Panc1 (cell line): ENCODE measurements around the gene TXLNA. TPM values are rescaled to one million over a fixed set of nuclear protein-coding genes. Genes with fewer than 3 reads are reported as not detected.
A peak's percentile ranks its signal among the peaks of the same experiment; 100 is the strongest.

ENCODE experiments used
- ATAC-seq: fragments of 200-7000 bp; cut with Tn5 transposase; 2 replicates; pipeline ENCODE4 v1.9.1; 2020; ENCODE audit warnings: mild to moderate bottlenecking, moderate library complexity
- BruUV-seq: library from RNA; stranded (reverse); fragments of 400-500 nt; replicated peaks from 2 replicates; lab custom pipeline; 2021; lab: Mats Ljungman, UMichigan
- CTCF ChIA-PET: fragments of 300-600 bp; sonication (Branson Sonifier 250); formaldehyde crosslinking; loops from one replicate; lab custom pipeline; 2022; ENCODE audit warnings: antibody characterized with exemption; lab: Charles Lee
- POLR2A ChIA-PET: fragments of 300-600 bp; sonication (Branson Sonifier 250); formaldehyde crosslinking; loops from one replicate; lab custom pipeline; 2022; ENCODE audit warnings: antibody characterized with exemption; lab: Charles Lee
- DNase-seq: peaks from one replicate; pipeline ENCODE4 v3.0.0-alpha.2; 2010; ENCODE audit warnings: low read depth, low spot score
- H3K27ac ChIP-seq: 2 replicates; pipeline ENCODE4 v1.5.1; 2011; ENCODE audit warnings: mild to moderate bottlenecking, low read length, inconsistent platforms
- H3K27me3 ChIP-seq: fragments of 200-500 bp; sonication (Bioruptor generic); 2 replicates; pipeline ENCODE4 v1.6.0; 2014; ENCODE audit warnings: low read length, inconsistent platforms; ENCODE audit not compliant: control insufficient read depth, insufficient read depth
- H3K36me3 ChIP-seq: fragments of 200-500 bp; sonication (Bioruptor generic); 2 replicates; pipeline ENCODE4 v1.5.1; 2014; ENCODE audit warnings: inconsistent platforms, mild to moderate bottlenecking, low read length, moderate library complexity; ENCODE audit not compliant: control insufficient read depth, insufficient read depth
- H3K4me1 ChIP-seq: 2 replicates; pipeline ENCODE4 v1.5.1; 2011; ENCODE audit warnings: inconsistent platforms, mild to moderate bottlenecking, low read length, moderate library complexity; ENCODE audit not compliant: control insufficient read depth, insufficient read depth
- H3K4me3 ChIP-seq, 2 experiments: 2 replicates each; pipeline ENCODE4 v1.5.1; 2011 to 2012; ENCODE audit warnings: low read depth in 2 of 2, low read length in 2 of 2, mild to moderate bottlenecking in 2 of 2, inconsistent platforms in 1 of 2, moderate library complexity in 1 of 2
- H3K9me3 ChIP-seq: fragments of 200-500 bp; sonication (Bioruptor generic); 2 replicates; pipeline ENCODE4 v1.5.1; 2014; ENCODE audit warnings: low read depth, mild to moderate bottlenecking, inconsistent platforms, low read length, moderate library complexity; ENCODE audit not compliant: control insufficient read depth, insufficient read depth
- SIN3A ChIP-seq: IDR thresholded peaks from 2 replicates; pipeline ENCODE4 v1.6.1; 2012; ENCODE audit warnings: low read depth, mild to moderate bottlenecking, low read length, moderate library complexity, borderline replicate concordance; ENCODE audit not compliant: insufficient read depth
- TCF7L2 ChIP-seq: IDR thresholded peaks from 2 replicates; pipeline ENCODE4 v1.6.1; 2011; ENCODE audit warnings: mild to moderate bottlenecking, low read depth, low read length, inconsistent platforms
- in situ Hi-C: cut with HindIII; loops from 2 replicates; pipeline ENCODE4 v1.10.0; 2016; ENCODE audit warnings: low sequenced_read_pairs, low pct_unique_long_range_greater_than_20kb
- intact Hi-C: fragments of 100-400 bp; cut with micrococcal nuclease; formaldehyde crosslinking; loops from one replicate; pipeline ENCODE4 v1.10.0; 2022; ENCODE audit not compliant: unreplicated experiment
- total RNA-seq: library from RNA; stranded (reverse); gene quantifications from one replicate; pipeline ENCODE4 v1.2.1, GENCODE V29; 2021; ENCODE audit not compliant: unreplicated experiment
- TF ChIP-seq, protein P1 (sequence below): fragments of 450-650 bp; IDR thresholded peaks from 2 replicates; pipeline ENCODE4 v1.5.1; 2017; ENCODE audit warnings: mild to moderate bottlenecking
- TF ChIP-seq, protein P2 (sequence below), 2 experiments: IDR thresholded peaks; 2 replicates each; pipeline ENCODE4 v1.6.1; 2011 to 2012; ENCODE audit warnings: low read depth in 2 of 2, control low read depth in 1 of 2, low read length in 1 of 2, mild to moderate bottlenecking in 1 of 2, moderate library complexity in 1 of 2; ENCODE audit not compliant: insufficient read depth in 1 of 2

TXLNA gene
- total RNA-seq, 1 experiment from 2014 or later = 115 TPM

DNA sequence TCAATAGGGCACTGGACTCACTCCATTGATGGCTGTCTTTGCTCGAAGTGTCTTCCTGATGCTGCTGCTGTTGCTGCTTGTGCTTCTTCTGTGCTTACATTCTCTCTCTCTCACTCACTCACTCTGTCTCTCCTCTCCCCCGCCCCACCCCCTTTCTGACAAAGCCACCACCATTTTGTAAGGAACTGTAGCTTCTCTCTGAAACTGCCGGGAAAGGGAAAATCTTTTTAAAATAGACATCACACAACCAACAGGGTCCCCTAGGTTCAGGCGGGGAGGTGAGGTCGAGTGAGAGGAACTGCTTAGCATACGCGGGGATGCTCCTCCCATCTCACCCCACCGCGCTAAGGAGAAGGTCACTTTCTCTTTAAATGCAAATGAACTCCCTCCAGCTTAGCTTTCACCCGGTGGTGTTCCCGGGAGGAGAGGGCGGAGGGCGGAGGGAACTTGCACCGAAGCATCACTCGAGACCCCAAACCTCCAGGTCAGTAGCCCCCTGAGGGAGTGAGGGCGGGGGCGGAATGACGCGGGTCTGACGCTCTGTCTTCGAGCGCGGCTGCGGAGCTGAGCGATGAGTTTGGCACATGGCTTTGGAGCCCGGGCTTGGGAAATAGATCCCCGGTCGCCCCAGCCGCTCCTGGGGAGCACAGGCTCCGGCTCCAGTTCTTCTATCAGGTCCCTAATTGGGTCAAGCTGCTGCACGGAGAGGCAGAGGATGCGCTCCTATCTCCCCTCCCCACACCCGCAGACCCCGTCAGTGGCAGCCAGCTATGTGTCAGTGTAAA lies 20.9 kb downstream of the TXLNA start, which contains the start of gene CCDC28B:
TSS of gene CCDC28B (plus strand) at position 370 of the 785 bp plus-strand sequence. CDS start 1,341 bp downstream, outside the sequence.
- TF ChIP-seq TCF7L2 (no peak), SIN3A (no peak; the same call in 1 of the 2 replicates)
- TF ChIP-seq, protein P1, sequence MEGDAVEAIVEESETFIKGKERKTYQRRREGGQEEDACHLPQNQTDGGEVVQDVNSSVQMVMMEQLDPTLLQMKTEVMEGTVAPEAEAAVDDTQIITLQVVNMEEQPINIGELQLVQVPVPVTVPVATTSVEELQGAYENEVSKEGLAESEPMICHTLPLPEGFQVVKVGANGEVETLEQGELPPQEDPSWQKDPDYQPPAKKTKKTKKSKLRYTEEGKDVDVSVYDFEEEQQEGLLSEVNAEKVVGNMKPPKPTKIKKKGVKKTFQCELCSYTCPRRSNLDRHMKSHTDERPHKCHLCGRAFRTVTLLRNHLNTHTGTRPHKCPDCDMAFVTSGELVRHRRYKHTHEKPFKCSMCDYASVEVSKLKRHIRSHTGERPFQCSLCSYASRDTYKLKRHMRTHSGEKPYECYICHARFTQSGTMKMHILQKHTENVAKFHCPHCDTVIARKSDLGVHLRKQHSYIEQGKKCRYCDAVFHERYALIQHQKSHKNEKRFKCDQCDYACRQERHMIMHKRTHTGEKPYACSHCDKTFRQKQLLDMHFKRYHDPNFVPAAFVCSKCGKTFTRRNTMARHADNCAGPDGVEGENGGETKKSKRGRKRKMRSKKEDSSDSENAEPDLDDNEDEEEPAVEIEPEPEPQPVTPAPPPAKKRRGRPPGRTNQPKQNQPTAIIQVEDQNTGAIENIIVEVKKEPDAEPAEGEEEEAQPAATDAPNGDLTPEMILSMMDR = no peak
- TF ChIP-seq, protein P2, sequence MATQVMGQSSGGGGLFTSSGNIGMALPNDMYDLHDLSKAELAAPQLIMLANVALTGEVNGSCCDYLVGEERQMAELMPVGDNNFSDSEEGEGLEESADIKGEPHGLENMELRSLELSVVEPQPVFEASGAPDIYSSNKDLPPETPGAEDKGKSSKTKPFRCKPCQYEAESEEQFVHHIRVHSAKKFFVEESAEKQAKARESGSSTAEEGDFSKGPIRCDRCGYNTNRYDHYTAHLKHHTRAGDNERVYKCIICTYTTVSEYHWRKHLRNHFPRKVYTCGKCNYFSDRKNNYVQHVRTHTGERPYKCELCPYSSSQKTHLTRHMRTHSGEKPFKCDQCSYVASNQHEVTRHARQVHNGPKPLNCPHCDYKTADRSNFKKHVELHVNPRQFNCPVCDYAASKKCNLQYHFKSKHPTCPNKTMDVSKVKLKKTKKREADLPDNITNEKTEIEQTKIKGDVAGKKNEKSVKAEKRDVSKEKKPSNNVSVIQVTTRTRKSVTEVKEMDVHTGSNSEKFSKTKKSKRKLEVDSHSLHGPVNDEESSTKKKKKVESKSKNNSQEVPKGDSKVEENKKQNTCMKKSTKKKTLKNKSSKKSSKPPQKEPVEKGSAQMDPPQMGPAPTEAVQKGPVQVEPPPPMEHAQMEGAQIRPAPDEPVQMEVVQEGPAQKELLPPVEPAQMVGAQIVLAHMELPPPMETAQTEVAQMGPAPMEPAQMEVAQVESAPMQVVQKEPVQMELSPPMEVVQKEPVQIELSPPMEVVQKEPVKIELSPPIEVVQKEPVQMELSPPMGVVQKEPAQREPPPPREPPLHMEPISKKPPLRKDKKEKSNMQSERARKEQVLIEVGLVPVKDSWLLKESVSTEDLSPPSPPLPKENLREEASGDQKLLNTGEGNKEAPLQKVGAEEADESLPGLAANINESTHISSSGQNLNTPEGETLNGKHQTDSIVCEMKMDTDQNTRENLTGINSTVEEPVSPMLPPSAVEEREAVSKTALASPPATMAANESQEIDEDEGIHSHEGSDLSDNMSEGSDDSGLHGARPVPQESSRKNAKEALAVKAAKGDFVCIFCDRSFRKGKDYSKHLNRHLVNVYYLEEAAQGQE (IDR thresholded peaks at IDR 0.05; ENCODE audit: insufficient read depth in 1 of 2, low read depth in 2 of 2, low read length in 1 of 2) = no peak
- POLR2A ChIA-PET = interaction anchor here (0.5 to 0.7 kb wide), 5 partner anchors 12 to 259 kb away, joined by 3 to 11 read pairs (median 3); no protein-coding TSS in a partner anchor
- no TSS peak for BruUV-seq
- peak within 1 kb of the TSS; percentile 60 to 71 for H3K4me3 ChIP-seq
- peak; percentile 52 for ATAC-seq
- CTCF ChIA-PET = no interaction called here
- no peak for DNase-seq
- H3K27ac ChIP-seq = peak within 1 kb of the TSS; percentile 81
- in situ Hi-C loops = no loop called here
- peaks cover 55% of the 10 kb centered on the region for H3K4me1 ChIP-seq
- H3K36me3 ChIP-seq = peaks cover 5% of the 10 kb centered on the region; the same call in 1 of the 2 replicates
- intact Hi-C loops = no loop called here
- no peaks in the 10 kb centered on the region for H3K9me3 ChIP-seq
- H3K27me3 ChIP-seq = no peaks in the 10 kb centered on the region

DNA sequence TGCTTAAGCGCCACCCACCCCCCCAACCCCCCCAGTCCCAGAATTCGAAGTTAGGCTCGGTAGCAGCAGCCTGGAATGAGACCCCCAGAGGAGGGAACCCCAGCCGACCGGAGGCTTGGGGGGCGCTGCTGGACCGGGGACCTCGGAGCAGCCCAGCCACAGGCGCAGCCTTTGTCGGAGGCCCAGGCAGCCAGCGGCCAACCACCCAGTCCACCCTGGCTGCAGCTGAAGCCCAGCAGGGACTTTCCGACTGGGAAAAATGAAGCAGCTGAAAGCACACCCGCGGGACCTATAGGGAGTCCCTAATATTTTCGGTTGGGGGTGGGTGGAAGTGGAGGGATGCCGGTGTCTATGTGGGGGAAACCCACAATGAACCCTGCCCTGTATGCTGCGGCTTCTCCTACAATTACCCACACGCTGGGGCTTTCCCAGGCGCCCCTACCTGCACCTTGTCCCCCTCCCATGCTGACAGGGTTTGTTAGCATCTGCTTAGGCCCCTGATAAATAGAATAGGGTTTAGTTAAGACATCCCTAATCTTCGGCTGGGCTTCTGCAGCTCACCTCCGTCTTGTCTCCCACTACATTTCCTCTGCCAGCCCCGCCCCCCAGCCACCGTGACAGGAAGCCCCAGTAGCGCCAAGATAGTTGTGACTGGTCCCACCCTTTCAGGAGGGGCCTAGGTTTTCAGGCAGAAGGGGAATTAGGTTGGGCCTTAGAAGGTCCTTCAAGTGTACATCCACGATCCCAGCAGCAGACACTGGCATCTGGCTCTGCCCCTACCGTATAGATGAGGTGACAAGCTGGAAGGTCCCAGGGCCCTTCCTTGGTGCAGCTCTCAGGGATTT lies 21.8 kb downstream of the TXLNA start:
- in situ Hi-C loops = no loop called here

More for the DNA sequence above, 21.8 kb downstream of the TXLNA start:
- TF ChIP-seq TCF7L2 (no peak), SIN3A (no peak)
- TF ChIP-seq, protein P1 = no peak
- H3K4me1 ChIP-seq = peaks cover 51% of the 10 kb centered on the region
- H3K9me3 ChIP-seq = no peaks in the 10 kb centered on the region
- intact Hi-C loops = no loop called here
- BruUV-seq = no TSS peak
- ChIA-PET CTCF (interaction anchor here (0.5 kb wide), 1 partner anchor 15 kb away, joined by 3 read pairs; no protein-coding TSS in a partner anchor), POLR2A (interaction anchor here (0.5 to 0.7 kb wide), 3 partner anchors 10 to 260 kb away, joined by 3 to 4 read pairs (median 4); no protein-coding TSS in a partner anchor)
- no peak for DNase-seq
- no peaks in the 10 kb centered on the region for H3K36me3 ChIP-seq
- H3K27ac ChIP-seq = peak overlapping the region; percentile 81
- peak overlapping the region; percentile 60 to 71 for H3K4me3 ChIP-seq
- H3K27me3 ChIP-seq = no peaks in the 10 kb centered on the region
- ATAC-seq = peak; percentile 27
